ENCODE results near the gene MAGOH.

GRCh38 chr1:53198241-53198651 lies 40.1 kb downstream of the MAGOH start:
- TF ChIP-seq CTCF (conservative IDR thresholded peaks at IDR 0.05; ENCODE audit: low read depth, low read length) (no peak), EZH2phosphoT487 (IDR thresholded peaks at IDR 0.05; ENCODE audit: borderline replicate concordance, low read length) (no peak), EZH2 (IDR thresholded peaks at IDR 0.05; ENCODE audit: low read length, unreplicated experiment) (no peak)

Data from PC-3 (cell line).